ENCODE measurements around the gene RALGAPA2.

RALGAPA2 gene

DNA sequence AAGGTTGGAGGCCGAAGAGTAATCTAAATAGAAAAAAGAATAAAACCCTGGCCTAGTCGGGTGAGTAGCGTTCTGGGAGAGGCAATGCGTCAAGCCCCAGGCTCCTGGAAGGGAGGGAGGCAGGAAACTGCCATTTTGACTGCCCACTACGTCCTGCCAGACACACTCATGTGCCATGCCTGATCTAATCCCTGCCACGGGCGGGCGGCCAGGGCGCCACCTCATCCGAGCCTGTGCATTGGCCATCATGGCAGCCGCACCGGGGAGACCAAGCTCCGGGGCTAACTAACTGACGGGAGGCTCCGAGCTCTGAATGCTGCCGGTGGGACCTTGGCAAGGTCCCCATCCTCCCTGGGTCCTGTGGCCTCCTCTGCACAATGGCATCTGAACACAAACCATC is 275.8 kb downstream of the RALGAPA2 start:
- DNase-seq (ENCODE audit: low spot score) = no peak

DNA sequence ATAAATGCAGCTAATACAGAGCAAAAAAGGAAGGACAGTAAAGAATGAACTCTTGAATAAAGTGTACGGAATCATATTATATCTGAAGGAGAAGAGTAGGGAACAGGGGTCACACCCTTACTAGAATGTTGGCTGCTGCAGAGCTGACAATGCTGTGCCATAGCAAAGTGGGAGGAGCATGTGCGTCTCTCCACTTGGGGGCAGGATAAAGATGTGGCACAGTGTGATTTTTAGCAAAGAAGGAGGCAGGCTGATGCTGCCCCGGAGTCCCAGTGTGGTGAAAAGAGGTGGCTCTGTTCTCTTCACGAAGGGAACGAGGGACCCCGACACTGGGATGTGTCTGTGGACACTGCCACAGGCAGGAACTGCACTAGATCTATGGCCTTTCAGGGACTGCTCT is 277.0 kb downstream of the RALGAPA2 start:
- peak; percentile 39 for DNase-seq (ENCODE audit: low spot score)

DNA sequence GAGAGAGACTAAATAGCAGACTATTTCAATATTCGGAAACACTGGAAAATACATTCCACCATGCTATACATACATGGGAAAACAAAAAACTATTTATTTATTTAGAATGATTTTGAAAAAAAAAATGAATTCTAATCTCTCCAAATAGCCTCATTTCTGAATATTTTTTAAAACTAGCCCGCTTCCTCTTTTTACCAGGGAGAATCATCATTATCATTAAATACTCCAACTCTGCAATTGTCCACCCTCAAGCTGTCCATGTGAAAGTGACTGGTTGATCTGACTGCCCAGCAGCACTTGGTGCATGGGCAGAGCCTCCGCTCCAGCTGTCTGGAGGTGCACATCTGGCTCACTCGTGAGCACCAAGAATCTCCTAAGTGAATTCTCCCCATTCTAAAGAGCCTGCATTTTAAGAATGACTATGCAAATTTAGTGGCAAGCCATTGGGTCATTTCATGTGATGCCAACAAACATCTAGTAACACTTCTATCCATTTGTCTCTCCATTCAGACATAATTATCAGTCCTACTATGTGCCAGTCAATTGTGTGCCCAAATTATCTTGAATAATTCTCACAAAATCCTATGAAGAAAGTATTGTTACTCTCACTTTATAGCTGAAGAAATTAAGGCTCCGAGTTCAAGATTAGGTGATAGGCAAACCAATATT is 279.7 kb downstream of the RALGAPA2 start:
- DNase-seq (ENCODE audit: low spot score) = no peak

DNA sequence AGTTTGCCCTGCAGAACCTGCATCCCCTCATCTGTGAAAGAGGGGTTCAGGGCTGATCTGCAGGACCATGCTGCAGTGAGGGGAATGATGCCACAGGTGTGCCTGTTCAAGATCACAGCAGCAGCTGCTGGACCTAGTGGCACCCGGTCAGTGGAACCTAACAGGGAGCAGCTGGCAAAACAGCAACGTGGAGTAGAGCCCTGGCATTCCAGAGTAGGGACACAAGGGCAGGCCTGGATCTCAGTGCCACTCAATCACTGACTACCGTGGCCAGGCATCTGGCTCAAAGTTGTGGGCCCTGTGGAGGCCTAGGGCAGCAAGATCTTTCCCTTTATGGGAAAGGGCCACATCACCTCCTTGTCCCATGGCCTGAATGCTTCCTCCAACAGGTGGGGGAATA is 282.4 kb downstream of the RALGAPA2 start:
- DNase-seq (ENCODE audit: low spot score) = no peak

DNA sequence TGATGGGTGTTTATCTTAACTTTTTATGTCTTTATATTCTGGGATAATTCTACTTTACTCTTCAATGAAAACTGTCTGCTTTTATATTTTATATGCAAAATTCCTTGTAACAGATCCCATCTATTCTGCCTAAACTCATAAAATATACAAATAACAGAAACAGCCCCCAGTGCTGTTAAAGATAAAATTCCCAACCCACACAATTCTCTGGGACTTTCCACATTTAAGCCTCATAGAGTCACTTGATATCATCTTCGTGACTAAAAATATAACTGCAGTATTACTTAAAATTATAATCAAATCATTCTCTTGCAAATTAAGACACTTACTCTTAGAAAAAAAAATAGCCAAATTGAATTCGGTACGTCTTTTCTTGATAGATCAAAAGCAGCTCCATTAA is 284.4 kb downstream of the RALGAPA2 start:
- DNase-seq (ENCODE audit: low spot score) = no peak

DNA sequence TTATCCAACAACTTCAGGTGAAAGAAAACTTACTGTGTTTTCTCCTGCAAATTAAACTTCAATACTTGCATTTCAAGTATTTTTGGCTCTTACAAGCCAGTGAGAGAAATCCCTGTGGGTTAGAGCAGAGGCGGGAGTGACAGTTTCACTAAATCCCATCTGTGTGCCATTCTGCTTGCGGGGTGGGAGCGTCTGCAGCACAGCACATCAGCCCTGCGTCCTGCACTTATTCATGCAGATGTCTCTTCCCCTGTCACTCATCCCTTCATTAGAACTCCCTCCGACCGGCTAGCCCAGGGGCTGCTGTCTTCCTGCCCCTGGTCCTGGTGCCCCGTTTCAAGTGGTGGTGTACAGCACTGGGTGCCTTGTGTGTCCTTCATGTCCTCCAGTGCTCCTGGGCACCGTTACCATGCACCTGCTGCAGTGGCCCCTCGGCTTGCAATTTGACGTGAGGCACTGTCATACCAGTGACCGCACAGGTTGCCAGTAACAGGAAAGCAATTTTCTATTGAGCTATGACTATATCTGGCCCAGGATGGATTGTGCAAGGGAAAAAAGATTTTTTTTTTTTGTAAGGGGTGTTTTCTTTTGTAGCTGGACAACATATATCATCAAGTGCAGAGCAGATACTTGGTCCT is 285.1 kb downstream of the RALGAPA2 start:
- DNase-seq (ENCODE audit: low spot score) = no peak

DNA sequence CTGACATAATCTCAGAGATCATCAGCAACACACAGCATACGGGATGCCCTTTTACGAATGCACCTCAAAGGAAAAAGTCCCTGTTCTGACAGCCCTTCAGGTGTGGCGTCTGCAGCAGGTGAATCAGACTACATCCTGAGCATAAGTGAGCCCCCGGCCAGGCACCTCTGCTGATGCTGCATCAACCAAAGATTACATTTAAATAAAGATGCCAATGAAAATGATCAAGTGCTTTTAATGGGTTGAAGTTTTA is 285.9 kb downstream of the RALGAPA2 start:
- no peak for DNase-seq (ENCODE audit: low spot score)

DNA sequence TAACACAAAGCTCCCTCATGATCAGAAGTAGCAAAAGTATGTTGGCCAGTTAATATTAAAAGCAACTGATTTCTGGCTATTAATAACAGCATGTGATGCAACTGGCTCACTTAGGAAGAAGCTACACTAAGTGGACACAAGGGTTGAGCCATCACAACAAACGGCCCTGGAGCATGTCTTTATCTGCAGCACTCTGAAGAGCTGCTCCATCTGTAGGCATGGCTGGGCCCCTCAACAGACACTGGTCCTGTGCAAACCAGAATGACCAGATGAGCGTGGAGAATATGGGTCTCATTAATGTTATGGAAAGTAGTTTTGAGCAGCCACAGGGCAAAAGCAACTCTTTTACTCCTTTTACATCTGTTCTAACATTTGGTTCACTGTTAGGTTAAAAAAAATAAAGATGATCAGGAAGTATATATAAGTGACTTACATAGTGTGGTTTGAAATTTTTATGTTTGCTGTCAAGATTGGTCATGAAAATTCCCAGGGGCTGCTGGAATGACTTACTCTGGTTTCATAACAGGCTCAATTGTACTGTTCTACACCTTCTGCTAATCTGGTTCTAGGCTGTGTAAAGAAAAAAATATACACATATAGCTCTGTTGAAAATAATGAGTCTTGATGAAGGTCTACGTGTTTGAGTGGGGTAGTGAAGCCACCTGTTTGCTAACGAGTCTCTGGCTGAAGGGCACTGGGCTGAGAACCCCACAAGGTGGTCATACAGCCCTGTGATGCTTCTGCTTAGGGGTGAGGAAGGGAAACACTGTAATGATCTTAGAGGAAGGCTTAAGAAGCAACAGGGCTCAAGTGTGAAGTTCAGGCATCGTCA is 286.4 kb downstream of the RALGAPA2 start:
- no peak for DNase-seq (ENCODE audit: low spot score)

DNA sequence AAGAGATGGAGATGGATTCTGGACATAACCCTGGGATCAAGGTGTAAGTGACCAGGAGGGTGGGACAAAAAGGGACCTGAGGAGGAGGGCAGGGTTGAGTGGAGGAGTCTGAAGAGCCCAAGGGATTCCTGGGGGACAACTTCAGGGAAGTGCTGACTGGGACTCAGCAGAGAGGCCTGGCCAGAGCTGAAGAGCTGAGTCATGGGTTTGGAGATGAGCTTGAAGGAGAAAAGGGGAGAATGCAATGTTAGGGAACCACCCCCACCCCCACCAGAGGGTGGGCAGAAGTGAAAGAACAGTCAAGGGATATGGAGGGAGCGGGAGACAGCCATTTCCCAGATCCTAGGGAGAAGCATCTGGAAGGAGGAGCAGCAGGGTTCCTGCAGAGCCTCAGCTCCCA is 289.3 kb downstream of the RALGAPA2 start:
- no peak for DNase-seq (ENCODE audit: low spot score)

DNA sequence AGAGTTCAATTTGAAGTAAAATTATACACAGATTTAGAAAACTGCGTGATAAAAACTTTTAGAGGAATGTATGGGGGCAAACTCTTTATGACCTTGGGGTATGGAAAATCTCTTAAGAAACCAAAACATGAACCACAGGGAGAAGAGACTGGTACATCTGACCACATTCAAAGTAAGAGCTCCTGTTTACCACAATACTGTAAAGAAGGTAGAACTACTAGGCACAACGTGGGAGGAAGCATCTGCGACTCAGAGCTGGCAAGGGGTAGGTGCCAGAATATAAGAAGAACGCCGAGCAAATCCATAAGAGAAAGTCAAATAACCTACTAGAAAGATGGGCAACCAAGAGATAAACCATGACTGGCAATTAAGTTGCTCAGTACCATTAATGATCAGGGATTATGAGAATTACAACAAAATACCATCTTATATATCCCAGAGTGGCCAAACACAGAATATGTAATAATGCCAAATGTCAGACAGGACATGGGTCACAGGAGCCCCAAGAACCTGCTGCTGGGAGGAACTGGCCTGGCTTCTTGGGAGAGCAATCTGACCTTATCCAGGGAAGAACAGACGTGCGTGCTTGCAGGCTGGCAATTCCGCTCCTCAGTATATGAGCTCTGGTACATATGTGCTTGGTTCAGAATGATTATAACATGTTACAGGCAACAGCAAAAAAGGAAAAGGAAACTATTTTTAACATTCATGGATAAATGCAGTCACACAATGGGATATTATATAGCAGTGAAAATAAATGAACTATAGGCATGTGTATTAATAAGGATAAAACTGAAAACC is 294.4 kb downstream of the RALGAPA2 start:
- DNase-seq (ENCODE audit: low spot score) = no peak

DNA sequence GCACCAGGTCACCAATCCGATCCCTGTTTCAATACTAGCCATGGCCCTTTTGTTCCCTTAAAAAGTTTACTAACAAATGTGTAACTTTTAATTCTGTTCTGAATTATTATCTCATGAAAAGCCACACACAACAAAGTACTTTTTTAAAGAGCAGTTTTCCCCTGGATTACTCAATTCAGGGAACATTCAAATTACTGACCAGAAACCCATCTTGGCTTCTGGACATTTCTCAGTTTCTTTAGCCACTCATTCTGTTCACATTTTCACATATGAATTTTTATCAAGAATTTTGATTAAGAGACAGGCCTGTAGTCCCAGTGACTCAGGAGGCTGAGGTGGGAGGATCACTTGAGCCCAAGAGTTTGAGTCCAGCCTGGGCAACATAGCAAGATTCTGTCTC is 297.1 kb downstream of the RALGAPA2 start:
- no peak for DNase-seq (ENCODE audit: low spot score)

DNA sequence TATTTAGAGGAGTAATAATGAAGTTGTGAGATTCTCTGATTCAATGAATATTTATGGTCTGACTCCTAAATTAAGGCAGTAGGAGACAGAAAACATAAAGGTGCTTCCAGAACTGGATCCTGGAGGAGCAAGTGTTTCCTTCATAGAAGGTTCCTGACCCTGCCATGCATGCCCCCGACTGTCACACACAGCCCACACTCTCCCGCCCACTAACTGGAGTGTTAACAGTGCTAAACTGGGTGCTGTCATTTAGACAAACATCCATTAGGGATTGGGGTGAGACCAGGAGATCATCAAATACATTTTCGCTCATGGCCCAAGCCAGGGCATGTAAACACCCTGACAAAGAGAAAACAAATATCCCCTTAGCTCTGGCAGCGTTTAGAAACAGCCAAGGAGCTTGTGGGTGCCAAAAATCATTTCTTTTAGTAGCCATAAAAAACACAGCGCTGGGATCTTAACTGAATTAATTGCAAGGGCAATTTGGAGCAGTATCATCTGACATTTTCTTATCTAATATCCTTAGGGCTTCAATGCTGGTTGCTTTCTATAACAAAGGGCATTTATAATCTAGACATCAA is 297.7 kb downstream of the RALGAPA2 start:
- no peak for DNase-seq (ENCODE audit: low spot score)

DNA sequence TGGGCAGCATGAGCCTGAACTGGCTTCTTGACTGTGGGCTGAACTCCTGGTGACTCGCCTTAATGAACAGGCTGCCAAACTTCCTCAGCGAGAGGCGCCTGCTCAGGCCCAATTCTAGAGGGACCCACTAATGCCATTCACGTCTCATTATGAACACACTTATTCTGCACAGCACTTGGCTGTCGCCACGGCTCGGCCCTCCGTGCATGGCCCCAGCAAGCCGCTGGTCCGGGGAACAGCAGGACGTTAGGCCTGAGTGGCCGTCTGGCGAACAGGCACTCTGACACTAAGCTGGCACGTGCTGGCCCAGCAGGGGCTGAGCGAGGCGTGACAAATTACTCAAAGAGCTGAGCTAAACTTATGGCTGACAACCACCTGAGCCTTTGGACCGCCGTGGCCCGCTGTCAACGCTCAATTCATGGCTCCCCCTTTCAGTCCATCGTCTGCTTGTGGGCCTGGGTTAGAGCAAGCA is 298.6 kb downstream of the RALGAPA2 start:
- no peak for DNase-seq (ENCODE audit: low spot score)

DNA sequence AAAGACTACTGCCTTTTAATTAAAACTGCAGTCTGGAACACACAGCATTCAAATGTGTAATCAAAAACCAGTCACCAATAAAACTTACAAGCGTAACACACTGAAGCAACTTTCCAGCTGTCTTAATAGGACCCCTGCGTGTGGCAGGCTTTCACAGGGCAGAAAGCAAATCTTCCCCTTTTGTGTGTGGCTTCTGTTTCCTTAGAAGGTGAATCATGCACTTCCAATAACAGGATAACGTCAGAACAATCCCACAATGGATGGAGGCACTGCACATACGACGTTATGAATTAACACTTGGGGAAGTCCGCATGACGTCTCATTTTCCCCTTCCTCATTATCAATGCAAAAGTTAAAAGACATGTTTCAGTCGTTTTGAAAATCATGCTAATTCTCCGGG is 299.7 kb downstream of the RALGAPA2 start:
- DNase-seq (ENCODE audit: low spot score) = no peak

DNA sequence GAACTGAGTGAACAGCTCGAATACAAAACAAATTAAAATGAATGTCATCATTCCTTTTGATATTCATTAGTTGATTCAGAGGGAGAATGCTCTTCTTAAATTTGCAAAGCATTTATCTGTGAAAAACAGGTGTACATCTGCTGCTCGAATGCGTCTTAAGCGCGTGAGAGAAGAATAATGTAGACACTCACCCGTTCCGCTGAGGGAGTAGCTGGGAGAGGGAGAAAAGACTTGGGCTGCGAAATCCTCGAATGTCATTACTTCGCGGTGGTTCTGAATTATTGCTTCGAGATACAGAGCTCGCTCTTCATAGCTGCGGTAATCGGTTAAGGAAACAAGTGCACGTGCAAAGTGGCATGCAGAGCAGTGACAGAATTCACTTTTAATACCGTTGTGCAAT is 300.6 kb downstream of the RALGAPA2 start:
- no peak for DNase-seq (ENCODE audit: low spot score)

DNA sequence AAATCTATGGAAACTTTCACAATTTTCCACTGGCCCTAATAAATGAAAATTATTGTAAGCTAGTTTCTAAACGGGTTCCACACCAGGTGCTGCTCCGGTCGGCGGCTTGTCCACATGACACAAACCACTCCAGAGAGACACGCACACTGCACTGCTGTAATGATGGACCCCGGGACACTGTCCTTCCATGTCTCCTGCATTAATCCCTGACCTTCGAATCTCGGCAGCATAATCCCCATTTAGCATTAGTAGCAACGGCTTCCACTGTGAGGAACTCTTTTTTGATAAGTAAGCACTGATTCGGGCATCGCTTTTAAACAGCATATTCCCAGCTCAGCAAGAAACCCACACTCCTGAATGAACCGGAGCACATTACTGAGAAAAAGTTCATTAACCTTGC is 301.0 kb downstream of the RALGAPA2 start:
- no peak for DNase-seq (ENCODE audit: low spot score)

DNA sequence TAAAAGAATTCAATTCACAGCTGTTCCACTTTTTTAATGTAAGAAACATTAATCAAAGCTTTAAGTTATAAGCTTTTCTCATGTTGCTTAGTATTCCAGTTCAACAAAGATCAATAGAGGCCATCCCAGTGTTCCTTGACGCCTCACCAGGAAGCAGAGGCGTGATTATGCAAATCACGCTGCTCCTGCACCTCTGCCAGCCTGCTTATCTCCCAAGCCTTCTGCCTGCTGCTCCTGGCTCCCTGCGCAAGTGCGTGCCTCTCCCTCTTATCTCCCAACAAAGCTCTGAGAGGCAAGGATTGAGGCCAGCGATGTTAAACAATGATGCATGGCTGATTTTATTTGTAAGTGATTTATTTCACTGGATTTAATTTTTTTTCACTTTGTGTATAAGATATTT is 301.8 kb downstream of the RALGAPA2 start:
- DNase-seq (ENCODE audit: low spot score) = peak; percentile 52

DNA sequence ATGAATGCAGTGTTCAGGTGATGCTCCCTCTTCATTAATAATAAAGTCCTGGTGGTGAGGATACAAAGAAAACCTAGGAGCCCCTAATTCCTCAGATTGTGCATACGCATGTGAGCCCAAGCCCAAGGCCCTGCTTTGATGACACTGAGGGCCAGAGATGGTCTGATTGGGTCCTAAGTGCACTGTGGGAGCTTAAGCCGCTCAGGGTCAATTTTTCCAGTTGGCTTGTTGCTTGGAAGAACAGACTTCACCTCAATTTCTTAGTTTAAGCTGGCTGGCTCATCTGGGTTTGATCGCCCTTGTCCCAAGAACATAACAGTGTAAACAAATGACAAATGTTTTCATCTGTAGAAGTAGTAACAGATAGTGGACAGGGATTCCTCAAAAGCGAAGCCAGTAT is 303.1 kb downstream of the RALGAPA2 start:
- no peak for DNase-seq (ENCODE audit: low spot score)

DNA sequence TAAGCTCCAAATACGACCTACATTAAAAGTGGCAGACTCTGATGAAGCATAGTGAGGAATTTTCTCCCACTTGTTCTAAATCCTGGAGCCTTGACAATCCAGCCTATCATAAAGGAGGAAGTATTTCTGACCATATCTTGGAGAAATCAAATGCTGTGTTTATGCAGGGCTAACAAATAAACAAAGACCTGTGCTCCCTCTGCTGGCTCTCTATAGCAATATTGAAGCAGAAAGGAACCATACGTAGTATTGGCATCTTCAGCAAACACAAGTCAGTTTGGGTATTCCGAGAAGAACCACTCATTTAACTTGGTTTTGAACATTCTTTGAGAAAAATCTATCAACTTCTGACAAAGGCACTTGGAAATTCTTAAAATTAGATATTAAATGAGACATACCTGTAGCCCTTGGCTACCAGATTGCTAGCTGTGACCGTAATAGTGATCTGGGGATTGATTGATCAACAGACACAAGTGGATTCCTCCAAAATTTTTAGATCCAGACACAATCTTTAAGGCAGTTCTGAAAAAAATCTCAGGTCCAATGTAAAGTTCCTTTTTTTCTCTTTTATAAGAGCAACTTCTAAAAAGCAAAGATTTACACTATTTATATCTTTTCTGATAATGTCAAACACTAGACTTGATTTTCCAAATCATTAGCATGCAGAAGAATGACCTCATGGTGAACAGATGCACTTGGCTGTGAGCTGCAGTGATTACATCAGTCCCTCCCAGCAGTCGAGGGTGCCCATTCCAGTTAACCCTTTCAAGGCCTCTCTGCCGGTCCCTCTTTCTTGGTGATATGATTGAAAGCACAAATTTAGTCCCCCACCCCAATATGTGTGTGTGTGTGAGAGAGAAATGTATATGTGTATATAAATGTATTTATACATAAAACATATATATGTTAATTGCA is 304.3 kb downstream of the RALGAPA2 start:
- DNase-seq (ENCODE audit: low spot score) = no peak

DNA sequence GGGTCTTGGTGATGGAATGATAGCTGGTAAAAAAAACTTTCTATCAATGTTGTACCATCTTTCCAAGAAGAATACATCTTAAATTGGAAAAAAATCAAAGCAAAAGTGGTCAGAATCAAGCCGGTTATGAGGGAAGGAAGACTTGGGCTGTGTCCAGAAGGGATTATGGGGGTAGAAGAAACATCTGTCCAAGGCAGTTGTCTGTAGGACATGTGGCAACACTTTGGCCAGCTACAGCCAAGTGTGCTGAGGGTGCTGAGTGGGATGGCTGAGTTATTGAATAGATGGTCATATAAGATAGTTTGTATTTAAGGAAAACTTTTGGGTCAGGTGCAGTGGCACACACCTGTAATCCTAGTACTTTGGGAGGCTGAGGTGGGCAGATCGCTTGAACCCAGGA is 306.1 kb downstream of the RALGAPA2 start:
- no peak for DNase-seq (ENCODE audit: low spot score)

DNA sequence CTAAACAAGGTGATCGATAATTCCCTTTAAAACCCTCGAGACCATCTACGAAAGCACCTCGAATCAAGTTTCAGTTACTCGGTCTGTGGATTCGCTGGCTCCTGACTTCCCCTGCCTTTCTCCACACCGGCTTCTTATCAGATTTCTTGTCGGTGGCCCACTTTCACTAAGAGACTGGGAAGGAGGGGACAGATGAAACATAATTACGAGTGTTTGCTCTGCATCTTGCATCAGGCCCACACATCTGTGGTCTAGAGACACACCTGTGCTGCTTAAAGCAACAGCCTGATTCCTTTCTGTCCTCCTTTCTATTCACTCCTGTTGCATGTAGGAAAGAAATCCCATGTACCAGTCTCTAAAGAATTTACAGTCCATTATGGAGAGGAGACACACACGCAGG is 306.8 kb downstream of the RALGAPA2 start:
- DNase-seq (ENCODE audit: low spot score) = no peak
